Hepatocyte (in vitro differentiated cells): Measurements from ENCODE around the gene NAA38.

Source experiments
- CTCF ChIP-seq: fragments of 200-600 bp; sonication (generic); IDR thresholded peaks from 2 replicates; pipeline ENCODE4 v1.5.1; 2016; ENCODE audit warnings: antibody characterized with exemption, mild to moderate bottlenecking; ENCODE audit not compliant: poor library complexity
- EZH2 ChIP-seq: fragments of 200-600 bp; sonication (generic); IDR thresholded peaks from 2 replicates; pipeline ENCODE4 v1.6.1; 2016; ENCODE audit warnings: antibody characterized with exemption, mild to moderate bottlenecking, borderline replicate concordance

- TF ChIP-seq CTCF (no peak), EZH2 (no peak)
Measured at GRCh38 chr17:7887038-7887481, 29.7 kb upstream of the NAA38 start.
